ENCODE measurements around the gene KRTAP23-1.

The KRTAP23-1 gene, protein sequence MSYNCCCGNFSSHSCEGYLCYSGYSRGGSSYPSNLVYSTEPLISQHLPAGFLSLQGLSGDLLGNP

GRCh38 chr21:30348506-30348905 is at the start of gene KRTAP23-1:
Gene KRTAP23-1 (minus strand): TSS chr21:30348606. CDS start chr21:30348606, 0 bp downstream.
- no peak for DNase-seq (ENCODE audit: low read depth)
- H3K4me3 ChIP-seq (ENCODE audit: low read length) = no peak within 1 kb of the TSS
- peaks cover 20% of the 10 kb centered on the region for H3K4me1 ChIP-seq (ENCODE audit: control insufficient read depth, insufficient read depth, low read length)
- H3K27me3 ChIP-seq (replicated peaks; ENCODE audit: control insufficient read depth, insufficient read depth, low read length) = peaks cover 3% of the 10 kb centered on the region
- no peaks in the 10 kb centered on the region for H3K36me3 ChIP-seq (ENCODE audit: control insufficient read depth, insufficient read depth, low read length, severe bottlenecking)
- peaks cover 7% of the 10 kb centered on the region for H3K9me3 ChIP-seq (ENCODE audit: control insufficient read depth, low read length)
- no peak within 1 kb of the TSS for H3K9ac ChIP-seq (ENCODE audit: low read length)

DNA sequence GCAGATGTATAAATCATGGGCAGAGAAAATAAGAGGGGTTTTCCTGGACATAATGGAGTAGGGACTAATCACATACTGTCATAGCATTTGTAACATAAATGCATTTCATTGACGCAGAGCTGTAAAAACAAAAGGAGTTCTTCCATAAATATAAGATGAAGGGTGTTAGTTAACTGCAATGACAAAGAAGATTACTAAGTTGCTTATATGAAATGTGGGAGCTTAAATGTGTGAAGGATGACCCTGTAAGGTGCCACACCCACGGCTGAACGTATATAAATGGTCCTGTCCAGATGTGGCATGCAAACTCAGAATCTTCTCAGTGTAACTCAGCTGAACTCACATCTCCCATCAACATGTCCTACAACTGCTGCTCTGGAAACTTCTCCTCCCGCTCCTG is 47.3 kb upstream of the KRTAP23-1 start, which contains the start of gene KRTAP13-1:
TSS of gene KRTAP13-1 (plus strand) at position 301 of the 400 bp plus-strand sequence. CDS start at position 357, 56 bp downstream.
- no peak within 1 kb of the TSS for H3K9ac ChIP-seq (ENCODE audit: low read length)
- H3K9me3 ChIP-seq (ENCODE audit: control insufficient read depth, low read length) = peaks cover 5% of the 10 kb centered on the region
- no peak within 1 kb of the TSS for H3K4me3 ChIP-seq (ENCODE audit: low read length)
- no peaks in the 10 kb centered on the region for H3K4me1 ChIP-seq (ENCODE audit: control insufficient read depth, insufficient read depth, low read length)
- no peaks in the 10 kb centered on the region for H3K36me3 ChIP-seq (ENCODE audit: control insufficient read depth, insufficient read depth, low read length, severe bottlenecking)
- DNase-seq (ENCODE audit: low read depth) = no peak
- H3K27me3 ChIP-seq (replicated peaks; ENCODE audit: control insufficient read depth, insufficient read depth, low read length) = no peaks in the 10 kb centered on the region

DNA sequence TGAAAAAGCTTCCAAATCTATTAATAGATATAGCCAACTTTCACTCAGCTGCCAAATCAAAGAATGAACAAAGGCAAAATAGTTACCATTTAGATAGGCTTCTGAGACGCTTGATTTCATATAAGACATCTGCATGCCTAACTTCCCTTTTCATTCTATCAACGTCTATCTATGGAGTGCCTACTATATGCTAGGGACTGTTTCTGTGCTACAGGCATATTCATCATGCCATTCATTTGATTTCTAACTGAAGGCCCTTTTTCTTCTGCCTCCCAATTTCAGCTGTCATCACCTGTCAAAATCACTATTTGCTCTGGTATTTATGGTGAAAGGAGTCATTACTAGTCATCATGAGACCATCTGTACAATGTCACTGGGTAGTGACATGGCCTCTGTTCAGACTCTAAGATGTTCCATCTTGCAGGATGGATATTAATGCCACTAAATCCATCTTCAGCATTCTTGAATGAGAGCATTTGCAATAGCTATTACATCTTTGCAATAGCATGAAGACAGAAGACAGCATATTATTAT is 43.2 kb upstream of the KRTAP23-1 start:
- Histone ChIP-seq H3K9me3 (ENCODE audit: control insufficient read depth, low read length) (peaks cover 9% of the 10 kb centered on the region), H3K36me3 (ENCODE audit: control insufficient read depth, insufficient read depth, low read length, severe bottlenecking) (no peaks in the 10 kb centered on the region), H3K4me1 (ENCODE audit: control insufficient read depth, insufficient read depth, low read length) (no peaks in the 10 kb centered on the region), H3K4me3 (ENCODE audit: low read length) (no peak overlapping the region), H3K27me3 (replicated peaks; ENCODE audit: control insufficient read depth, insufficient read depth, low read length) (no peaks in the 10 kb centered on the region), H3K9ac (ENCODE audit: low read length) (no peak overlapping the region)
- DNase-seq (ENCODE audit: low read depth) = no peak

GRCh38 chr21:30382201-30382600 is 33.8 kb upstream of the KRTAP23-1 start:
- Histone ChIP-seq H3K36me3 (ENCODE audit: control insufficient read depth, insufficient read depth, low read length, severe bottlenecking) (no peaks in the 10 kb centered on the region), H3K4me3 (ENCODE audit: low read length) (no peak overlapping the region), H3K9me3 (ENCODE audit: control insufficient read depth, low read length) (no peaks in the 10 kb centered on the region), H3K27me3 (replicated peaks; ENCODE audit: control insufficient read depth, insufficient read depth, low read length) (no peaks in the 10 kb centered on the region), H3K4me1 (ENCODE audit: control insufficient read depth, insufficient read depth, low read length) (no peaks in the 10 kb centered on the region), H3K9ac (ENCODE audit: low read length) (no peak overlapping the region)
- DNase-seq (ENCODE audit: low read depth) = no peak

DNA sequence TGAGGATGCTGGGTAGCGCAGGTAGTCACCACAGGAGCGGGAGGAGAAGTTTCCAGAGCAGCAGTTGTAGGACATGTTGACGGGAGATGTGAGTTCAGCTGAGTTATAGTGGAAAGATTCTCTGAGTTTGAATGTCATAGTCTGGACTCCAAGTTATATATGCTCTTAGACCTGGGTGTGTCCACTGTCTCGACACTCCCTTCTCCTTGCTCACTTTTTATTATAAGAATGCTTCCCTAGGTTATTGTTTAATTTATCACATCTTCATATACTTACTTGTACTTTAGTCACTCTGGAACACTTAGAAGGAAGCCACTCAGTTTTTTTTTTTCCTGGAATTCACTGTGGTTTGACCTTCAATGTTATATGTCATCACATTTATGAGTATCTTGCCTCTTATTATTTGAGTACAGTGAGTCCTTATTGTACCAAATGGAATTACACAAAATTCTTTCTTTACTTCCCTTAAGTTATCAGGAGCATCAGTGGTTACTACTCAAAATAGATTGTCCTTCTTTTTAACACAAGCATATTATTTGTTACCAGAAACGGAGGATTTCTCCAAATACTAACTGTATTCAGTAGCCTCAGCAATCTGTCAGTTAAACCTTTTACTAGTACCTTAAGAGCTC is 23.8 kb upstream of the KRTAP23-1 start, which contains the start of gene KRTAP13-2:
TSS of gene KRTAP13-2 (minus strand) at position 133 of the 632 bp plus-strand sequence. CDS start at position 75, 58 bp downstream.
- Histone ChIP-seq H3K36me3 (ENCODE audit: control insufficient read depth, insufficient read depth, low read length, severe bottlenecking) (no peaks in the 10 kb centered on the region), H3K9ac (ENCODE audit: low read length) (no peak within 1 kb of the TSS), H3K4me1 (ENCODE audit: control insufficient read depth, insufficient read depth, low read length) (no peaks in the 10 kb centered on the region), H3K4me3 (ENCODE audit: low read length) (no peak within 1 kb of the TSS), H3K27me3 (replicated peaks; ENCODE audit: control insufficient read depth, insufficient read depth, low read length) (no peaks in the 10 kb centered on the region), H3K9me3 (ENCODE audit: control insufficient read depth, low read length) (no peaks in the 10 kb centered on the region)
- no peak for DNase-seq (ENCODE audit: low read depth)

DNA sequence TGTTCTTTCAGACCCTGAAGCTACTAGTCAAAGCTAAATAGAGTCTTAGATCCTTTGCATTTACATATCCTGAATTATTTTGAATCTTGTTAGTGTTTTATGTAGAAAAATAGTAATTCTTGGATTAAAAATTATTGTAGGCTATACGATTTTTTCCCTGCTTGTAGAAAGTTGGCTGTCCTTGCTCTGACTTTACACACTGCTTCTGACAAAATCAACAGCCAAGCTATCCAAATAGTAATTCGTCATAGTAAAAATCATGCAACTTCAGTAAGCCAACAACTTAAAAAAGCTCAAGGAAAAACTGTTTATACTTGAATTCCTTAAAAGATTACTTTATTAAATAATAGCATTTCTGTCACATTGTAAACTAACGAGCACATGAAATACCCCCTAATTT is 7.5 kb upstream of the KRTAP23-1 start:
- Histone ChIP-seq H3K4me1 (ENCODE audit: control insufficient read depth, insufficient read depth, low read length) (no peaks in the 10 kb centered on the region), H3K36me3 (ENCODE audit: control insufficient read depth, insufficient read depth, low read length, severe bottlenecking) (no peaks in the 10 kb centered on the region), H3K9me3 (ENCODE audit: control insufficient read depth, low read length) (no peaks in the 10 kb centered on the region), H3K9ac (ENCODE audit: low read length) (no peak overlapping the region), H3K4me3 (ENCODE audit: low read length) (no peak overlapping the region), H3K27me3 (replicated peaks; ENCODE audit: control insufficient read depth, insufficient read depth, low read length) (peaks cover 3% of the 10 kb centered on the region)
- no peak for DNase-seq (ENCODE audit: low read depth)

DNA sequence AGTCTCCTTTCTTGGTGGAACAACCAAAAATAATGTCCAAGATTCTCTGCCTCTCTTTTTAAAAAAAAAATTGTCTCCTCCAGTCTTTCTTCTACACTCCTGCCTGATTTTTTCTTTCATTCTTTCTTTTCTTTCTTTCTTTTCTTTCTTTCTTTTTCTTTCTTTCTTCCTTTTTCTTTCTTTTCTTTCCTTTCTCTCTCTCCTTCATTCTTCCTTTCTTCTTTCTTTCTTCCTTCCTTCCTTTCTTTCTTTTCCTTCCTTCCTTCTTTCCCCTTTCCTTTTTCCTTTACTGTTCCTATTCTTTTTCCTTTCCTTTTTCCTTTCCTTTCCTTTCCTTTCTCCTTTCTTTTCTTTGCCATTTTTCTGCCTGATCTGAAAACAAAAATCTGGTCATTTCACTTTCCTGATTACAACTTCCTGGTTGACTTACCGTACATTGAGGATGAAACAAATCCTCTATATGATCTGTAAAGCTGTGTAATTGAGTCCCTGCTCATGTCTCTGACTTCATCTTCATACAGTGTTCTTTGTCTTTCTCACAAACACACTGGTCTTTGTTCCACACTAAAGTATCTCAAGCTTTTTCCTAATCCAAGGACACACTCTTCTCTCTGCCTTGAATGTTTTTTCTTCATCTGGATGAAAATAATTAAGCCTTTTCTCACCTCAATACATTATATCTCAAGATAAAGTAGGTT is 6.1 kb upstream of the KRTAP23-1 start:
- no peaks in the 10 kb centered on the region for H3K9me3 ChIP-seq (ENCODE audit: control insufficient read depth, low read length)
- peaks cover 9% of the 10 kb centered on the region for H3K4me1 ChIP-seq (ENCODE audit: control insufficient read depth, insufficient read depth, low read length)
- H3K9ac ChIP-seq (ENCODE audit: low read length) = no peak overlapping the region
- H3K4me3 ChIP-seq (ENCODE audit: low read length) = no peak overlapping the region
- H3K36me3 ChIP-seq (ENCODE audit: control insufficient read depth, insufficient read depth, low read length, severe bottlenecking) = no peaks in the 10 kb centered on the region
- DNase-seq (ENCODE audit: low read depth) = no peak
- no peaks in the 10 kb centered on the region for H3K27me3 ChIP-seq (replicated peaks; ENCODE audit: control insufficient read depth, insufficient read depth, low read length)

DNA sequence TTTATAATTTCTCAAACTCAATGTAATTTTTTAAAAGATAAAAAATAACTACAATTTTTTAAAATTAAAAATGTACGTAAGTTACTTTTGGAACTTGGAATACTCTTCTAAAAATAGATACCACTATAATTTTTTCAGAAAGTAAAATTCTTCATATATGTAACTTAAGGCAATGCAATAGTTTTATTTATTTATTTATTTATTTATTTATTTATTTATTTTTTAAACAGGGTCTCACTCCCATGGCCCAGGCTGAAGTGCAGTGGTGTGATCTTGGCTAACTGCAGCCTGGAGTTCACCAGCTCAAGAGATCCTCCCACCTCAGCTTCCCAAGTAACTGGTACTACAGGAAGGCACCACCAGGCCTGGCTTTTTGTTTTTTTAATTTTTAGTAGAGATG is 3.1 kb upstream of the KRTAP23-1 start:
- Histone ChIP-seq H3K4me3 (ENCODE audit: low read length) (no peak overlapping the region), H3K27me3 (replicated peaks; ENCODE audit: control insufficient read depth, insufficient read depth, low read length) (peaks cover 3% of the 10 kb centered on the region), H3K4me1 (ENCODE audit: control insufficient read depth, insufficient read depth, low read length) (peaks cover 20% of the 10 kb centered on the region), H3K9ac (ENCODE audit: low read length) (no peak overlapping the region), H3K9me3 (ENCODE audit: control insufficient read depth, low read length) (no peaks in the 10 kb centered on the region), H3K36me3 (ENCODE audit: control insufficient read depth, insufficient read depth, low read length, severe bottlenecking) (no peaks in the 10 kb centered on the region)
- no peak for DNase-seq (ENCODE audit: low read depth)

DNA sequence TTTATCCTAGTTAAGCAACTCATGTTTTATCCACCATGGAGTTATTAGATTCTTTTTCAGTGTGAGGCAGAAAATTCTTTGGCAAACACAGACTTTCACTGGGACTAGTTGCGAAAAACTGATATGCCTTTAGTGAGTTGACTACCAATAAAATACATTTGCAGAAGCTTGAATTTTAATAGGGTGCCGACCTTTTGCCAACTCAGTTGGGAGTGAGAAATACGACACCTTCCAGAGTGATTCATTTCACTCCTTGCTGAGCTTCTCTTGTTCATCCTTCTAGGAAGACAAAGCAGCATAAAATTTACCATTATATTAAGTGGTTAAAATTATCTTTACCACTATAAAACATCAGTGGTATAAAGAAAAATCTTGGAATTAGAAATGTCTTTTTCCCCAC is 1.2 kb upstream of the KRTAP23-1 start:
- DNase-seq (ENCODE audit: low read depth) = no peak
- no peak overlapping the region for H3K4me3 ChIP-seq (ENCODE audit: low read length)
- peaks cover 7% of the 10 kb centered on the region for H3K9me3 ChIP-seq (ENCODE audit: control insufficient read depth, low read length)
- peaks cover 20% of the 10 kb centered on the region for H3K4me1 ChIP-seq (ENCODE audit: control insufficient read depth, insufficient read depth, low read length)
- peaks cover 3% of the 10 kb centered on the region for H3K27me3 ChIP-seq (replicated peaks; ENCODE audit: control insufficient read depth, insufficient read depth, low read length)
- no peaks in the 10 kb centered on the region for H3K36me3 ChIP-seq (ENCODE audit: control insufficient read depth, insufficient read depth, low read length, severe bottlenecking)
- H3K9ac ChIP-seq (ENCODE audit: low read length) = no peak overlapping the region

DNA sequence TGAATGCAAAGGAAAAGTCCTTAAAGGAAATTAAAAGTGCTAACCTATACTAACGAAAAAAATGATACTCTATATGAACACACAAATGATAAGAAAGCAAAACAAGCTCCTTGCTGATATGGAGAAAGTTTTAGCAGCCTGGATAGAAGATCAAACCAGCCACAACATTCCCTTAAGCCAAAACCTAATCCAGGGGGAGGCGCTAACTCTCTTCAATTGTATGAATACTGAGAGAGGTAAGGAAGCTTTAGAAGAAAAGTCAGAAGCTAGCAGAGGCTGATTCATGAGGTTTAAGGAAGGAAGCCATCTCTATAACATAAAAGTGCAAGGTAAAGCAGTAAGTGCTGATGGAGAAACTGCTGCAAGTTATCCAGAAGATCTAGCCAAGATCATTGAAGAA is 3.4 kb downstream of the KRTAP23-1 start:
- peaks cover 21% of the 10 kb centered on the region for H3K4me1 ChIP-seq (ENCODE audit: control insufficient read depth, insufficient read depth, low read length)

GRCh38 chr21:30340714-30341573 is 7.5 kb downstream of the KRTAP23-1 start:
- H3K4me3 ChIP-seq (ENCODE audit: low read length) = no peak overlapping the region
- peak; percentile 46 for DNase-seq (ENCODE audit: low read depth)

More for the DNA sequence above, 3.4 kb downstream of the KRTAP23-1 start:
- H3K9ac ChIP-seq (ENCODE audit: low read length) = no peak overlapping the region
- no peak overlapping the region for H3K4me3 ChIP-seq (ENCODE audit: low read length)
- peaks cover 7% of the 10 kb centered on the region for H3K9me3 ChIP-seq (ENCODE audit: control insufficient read depth, low read length)
- no peaks in the 10 kb centered on the region for H3K36me3 ChIP-seq (ENCODE audit: control insufficient read depth, insufficient read depth, low read length, severe bottlenecking)
- no peak for DNase-seq (ENCODE audit: low read depth)
- peaks cover 3% of the 10 kb centered on the region for H3K27me3 ChIP-seq (replicated peaks; ENCODE audit: control insufficient read depth, insufficient read depth, low read length)

More at GRCh38 chr21:30340714-30341573, 7.5 kb downstream of the KRTAP23-1 start:
- H3K9ac ChIP-seq (ENCODE audit: low read length) = no peak overlapping the region
- peaks cover 7% of the 10 kb centered on the region for H3K9me3 ChIP-seq (ENCODE audit: control insufficient read depth, low read length)
- H3K36me3 ChIP-seq (ENCODE audit: control insufficient read depth, insufficient read depth, low read length, severe bottlenecking) = no peaks in the 10 kb centered on the region
- no peaks in the 10 kb centered on the region for H3K27me3 ChIP-seq (replicated peaks; ENCODE audit: control insufficient read depth, insufficient read depth, low read length)
- H3K4me1 ChIP-seq (ENCODE audit: control insufficient read depth, insufficient read depth, low read length) = peaks cover 43% of the 10 kb centered on the region

Measured in adipocyte (in vitro differentiated cells).